B cell (primary cell): ENCODE results near the gene ETV3. TPM values are rescaled to one million over a fixed set of nuclear protein-coding genes. Genes with fewer than 3 reads are reported as not detected.

Experiments used
- ATAC-seq: fragments of 200-7000 bp; cut with Tn5 transposase; one replicate; pipeline ENCODE4 v1.10.0; 2021; ENCODE audit warnings: low read depth, mild to moderate bottlenecking, moderate number of reproducible peaks, moderate library complexity
- CTCF ChIA-PET: fragments of 350-600 bp; sonication (Branson Sonifier 250); formaldehyde crosslinking; loops from one replicate; lab custom pipeline; 2021; ENCODE audit warnings: antibody characterized with exemption, inconsistent platforms; lab: Charles Lee
- POLR2A ChIA-PET: fragments of 350-600 bp; sonication (Branson Sonifier 250); formaldehyde crosslinking; loops from one replicate; lab custom pipeline; 2021; ENCODE audit warnings: antibody characterized with exemption; lab: Charles Lee
- DNase-seq: peaks from one replicate; pipeline ENCODE4 v3.0.0; 2013
- H2AFZ ChIP-seq: 2 replicates; pipeline ENCODE4 v1.6.1; 2012; ENCODE audit warnings: mild to moderate bottlenecking, low read depth, low read length; ENCODE audit not compliant: insufficient read depth, poor library complexity, severe bottlenecking
- H3K27ac ChIP-seq, 2 donors: 1 replicate in 1 of 2; 2 replicates in 1 of 2; pipeline ENCODE4 v1.5.1; 2012 to 2013; ENCODE audit warnings: low read length in 2 of 2, mild to moderate bottlenecking in 2 of 2, moderate library complexity in 1 of 2
- H3K27me3 ChIP-seq, 4 experiments: fragments of 200-600 bp in 1 of 4; sonication (generic) in 1 of 4; replicated peaks in 1 of 4; 1 replicate in 2 of 4; 2 replicates in 2 of 4; pipeline versions ENCODE4 v1.6.1 to v1.7.0; 2013 to 2016; ENCODE audit warnings: low read length in 3 of 4, mild to moderate bottlenecking in 2 of 4, mixed read lengths in 1 of 4, moderate library complexity in 1 of 4; ENCODE audit not compliant: insufficient read depth in 4 of 4, control insufficient read depth in 3 of 4; ENCODE audit errors: control extremely low read depth in 1 of 4
- H3K36me3 ChIP-seq, 2 experiments: replicated peaks in 1 of 2; 1 replicate in 1 of 2; 2 replicates in 1 of 2; pipeline versions ENCODE4 v1.6.1 to v1.7.1; 2013; ENCODE audit warnings: low read length in 1 of 2; ENCODE audit not compliant: insufficient read depth in 2 of 2, control insufficient read depth in 1 of 2; ENCODE audit errors: control extremely low read depth in 1 of 2, extremely low read depth in 1 of 2
- H3K4me1 ChIP-seq, 2 donors: fragments of 200-600 bp in 1 of 2; sonication (generic) in 1 of 2; 1 replicate in 1 of 2; 2 replicates in 1 of 2; pipeline versions ENCODE4 v1.5.1 to v1.6.1; 2013 to 2017; ENCODE audit warnings: low read length in 2 of 2; ENCODE audit not compliant: control insufficient read depth in 2 of 2, insufficient read depth in 2 of 2
- H3K4me2 ChIP-seq: replicated peaks from 2 replicates; pipeline ENCODE3; 2012; ENCODE audit warnings: mild to moderate bottlenecking, low read depth, low read length; ENCODE audit not compliant: poor library complexity, severe bottlenecking
- H3K4me3 ChIP-seq, 5 experiments: fragments of 200-600 bp in 1 of 5; sonication (generic) in 1 of 5; 1 replicate in 3 of 5; 2 replicates in 2 of 5; pipeline versions ENCODE4 v1.5.1 to v1.7.0; 2011 to 2016; ENCODE audit warnings: low read length in 4 of 5, mild to moderate bottlenecking in 4 of 5, low read depth in 2 of 5, control low read depth in 1 of 5, moderate library complexity in 1 of 5; ENCODE audit not compliant: insufficient read depth in 1 of 5; ENCODE audit errors: control extremely low read depth in 1 of 5, extremely low read depth in 1 of 5
- H3K79me2 ChIP-seq: fragments of 200-600 bp; sonication (generic); one replicate; pipeline ENCODE4 v1.6.0; 2016; ENCODE audit warnings: low read length; ENCODE audit not compliant: control insufficient read depth, insufficient read depth
- H3K9ac ChIP-seq: fragments of 200-600 bp; sonication (generic); 2 replicates; pipeline ENCODE4 v1.6.1; 2017; ENCODE audit warnings: mild to moderate bottlenecking, low read length, moderate library complexity
- H3K9me3 ChIP-seq, 3 donors: one replicate each; pipeline versions ENCODE4 v1.6.1 to v1.7.1; 2013; ENCODE audit warnings: low read length in 2 of 3; ENCODE audit not compliant: control insufficient read depth in 2 of 3, insufficient read depth in 1 of 3; ENCODE audit errors: control extremely low read depth in 1 of 3
- H4K20me1 ChIP-seq: 2 replicates; pipeline ENCODE4 v1.6.0; 2012; ENCODE audit warnings: mild to moderate bottlenecking, low read length; ENCODE audit not compliant: insufficient read depth, control insufficient read depth, poor library complexity, severe bottlenecking
- H3K27ac Mint-ChIP-seq: one replicate; pipeline ENCODE4 v1.8.0; 2021; ENCODE audit warnings: mixed read lengths
- H3K27me3 Mint-ChIP-seq: one replicate; pipeline ENCODE4 v1.8.0; 2021; ENCODE audit warnings: mixed read lengths
- H3K4me1 Mint-ChIP-seq: one replicate; pipeline ENCODE4 v1.8.0; 2021; ENCODE audit warnings: mixed read lengths
- H3K4me3 Mint-ChIP-seq: one replicate; pipeline ENCODE4 v1.8.0; 2021; ENCODE audit warnings: mixed read lengths
- H3K9me3 Mint-ChIP-seq: one replicate; pipeline ENCODE4 v1.8.0; 2022; ENCODE audit warnings: mixed read lengths; ENCODE audit not compliant: insufficient read depth
- EZH2 ChIP-seq: IDR thresholded peaks from 2 replicates; pipeline ENCODE4 v1.6.1; 2012; ENCODE audit warnings: borderline replicate concordance, low read depth, mild to moderate bottlenecking, moderate library complexity, low read length; ENCODE audit not compliant: insufficient read depth, poor library complexity, severe bottlenecking
- WGBS: methylation state at CpG from one replicate; pipeline ENCODE4 v1.1.5; 2013; ENCODE audit warnings: missing lambda C conversion rate; ENCODE audit not compliant: insufficient coverage; 5-methylcytosine and 5-hydroxymethylcytosine counted together
- intact Hi-C: fragments of 100-400 bp; cut with micrococcal nuclease; formaldehyde crosslinking; loops from one replicate; pipeline ENCODE4 v1.10.0; 2022
- polyA plus RNA-seq: library from polyadenylated mRNA; depleted of rRNA; stranded (reverse); fragments of >200 nt; gene quantifications from 2 replicates; pipeline ENCODE4 v1.2.3, GENCODE V29; 2012
- total RNA-seq, 2 donors: library from RNA; stranded (reverse); fragments of 120-200 nt in 1 of 2; gene quantifications; 1 replicate in 1 of 2; 2 replicates in 1 of 2; pipeline versions ENCODE4 v1.2.3 to v1.2.4, GENCODE V29; 2013 to 2022
- TF ChIP-seq, protein P1 (sequence below): fragments of 200-600 bp; IDR thresholded peaks from one replicate; pipeline ENCODE4 v1.8.0; 2022; ENCODE audit warnings: antibody characterized with exemption, mild to moderate bottlenecking

Gene ETV3
- total and polyA plus RNA-seq, 2 donors (not counting 1 experiment from before 2014, with no cell fraction given), result 16.7 to 34.1 TPM

GRCh38 chr1:157176591-157177121 lies 38.5 kb upstream of the ETV3 start:
- WGBS, result 9% methylated on average over 5 of the region's 6 CpGs
- POLR2A ChIA-PET, result no interaction called here
- DNase-seq (no peak), ATAC-seq (no peak)
- TF ChIP-seq, protein P1, sequence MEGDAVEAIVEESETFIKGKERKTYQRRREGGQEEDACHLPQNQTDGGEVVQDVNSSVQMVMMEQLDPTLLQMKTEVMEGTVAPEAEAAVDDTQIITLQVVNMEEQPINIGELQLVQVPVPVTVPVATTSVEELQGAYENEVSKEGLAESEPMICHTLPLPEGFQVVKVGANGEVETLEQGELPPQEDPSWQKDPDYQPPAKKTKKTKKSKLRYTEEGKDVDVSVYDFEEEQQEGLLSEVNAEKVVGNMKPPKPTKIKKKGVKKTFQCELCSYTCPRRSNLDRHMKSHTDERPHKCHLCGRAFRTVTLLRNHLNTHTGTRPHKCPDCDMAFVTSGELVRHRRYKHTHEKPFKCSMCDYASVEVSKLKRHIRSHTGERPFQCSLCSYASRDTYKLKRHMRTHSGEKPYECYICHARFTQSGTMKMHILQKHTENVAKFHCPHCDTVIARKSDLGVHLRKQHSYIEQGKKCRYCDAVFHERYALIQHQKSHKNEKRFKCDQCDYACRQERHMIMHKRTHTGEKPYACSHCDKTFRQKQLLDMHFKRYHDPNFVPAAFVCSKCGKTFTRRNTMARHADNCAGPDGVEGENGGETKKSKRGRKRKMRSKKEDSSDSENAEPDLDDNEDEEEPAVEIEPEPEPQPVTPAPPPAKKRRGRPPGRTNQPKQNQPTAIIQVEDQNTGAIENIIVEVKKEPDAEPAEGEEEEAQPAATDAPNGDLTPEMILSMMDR, result no peak
- TF ChIP-seq EZH2, result no peak
- intact Hi-C loops, result no loop called here
- H3K9me3 ChIP-seq, result no peaks in the 10 kb centered on the region
- no peak overlapping the region for H2AFZ ChIP-seq
- no peak overlapping the region for H3K9ac ChIP-seq
- Mint-ChIP-seq H3K27me3 (peaks cover 38% of the 10 kb centered on the region), H3K4me3 (no peak overlapping the region), H3K4me1 (peaks cover 7% of the 10 kb centered on the region), H3K9me3 (no peaks in the 10 kb centered on the region), H3K27ac (no peak overlapping the region)
- H3K4me1 ChIP-seq, result no peaks in the 10 kb centered on the region
- H3K4me3 ChIP-seq, result no peak overlapping the region
- no peaks in the 10 kb centered on the region for H3K79me2 ChIP-seq
- no peak overlapping the region for H3K4me2 ChIP-seq
- H4K20me1 ChIP-seq, result no peaks in the 10 kb centered on the region
- CTCF ChIA-PET, result interaction anchor here (1.0 to 1.6 kb wide), 2 partner anchors 21 to 87 kb away, joined by 3 to 7 read pairs; no protein-coding TSS in a partner anchor
- H3K27me3 ChIP-seq, result peaks cover 0 to 6% (median 0%) of the 10 kb centered on the region in 4 experiments
- no peaks in the 10 kb centered on the region for H3K36me3 ChIP-seq
- no peak overlapping the region for H3K27ac ChIP-seq

DNA sequence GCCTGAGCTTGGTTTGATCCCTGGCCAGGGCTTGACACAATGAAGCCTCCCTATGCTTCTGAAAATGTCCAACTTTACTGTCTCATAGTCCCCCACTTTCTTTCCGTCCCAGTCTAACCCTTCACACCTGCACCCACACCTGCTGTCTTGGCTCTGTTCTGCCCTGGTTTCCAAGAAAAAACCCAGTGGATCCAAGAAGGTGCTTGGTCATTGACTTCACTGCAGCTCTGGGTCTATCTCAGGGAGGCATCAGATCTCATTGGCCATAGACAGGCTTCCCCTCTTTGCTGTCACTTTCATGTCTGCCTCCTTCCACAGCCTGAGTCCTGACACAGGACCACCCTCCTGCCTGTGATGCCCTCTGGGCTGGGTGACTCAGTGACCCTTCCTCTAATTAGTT lies 37.8 kb upstream of the ETV3 start:
- ChIA-PET POLR2A (no interaction called here), CTCF (interaction anchor here (1.1 to 1.6 kb wide), 2 partner anchors 10 to 20 kb away, joined by 3 read pairs; no protein-coding TSS in a partner anchor)
- no peak for DNase-seq
- WGBS, result 80% methylated on average over 1 of the region's 1 CpG
- ATAC-seq, result no peak
- Histone ChIP-seq H2AFZ (no peak overlapping the region), H3K36me3 (no peaks in the 10 kb centered on the region), H3K9ac (no peak overlapping the region), H3K9me3 (peaks cover 0 to 2% (median 0%) of the 10 kb centered on the region in 3 donors), H3K4me3 (no peak overlapping the region), H4K20me1 (no peaks in the 10 kb centered on the region), H3K27me3 (peaks cover 0 to 7% (median 0%) of the 10 kb centered on the region in 4 experiments), H3K4me1 (no peaks in the 10 kb centered on the region), H3K4me2 (no peak overlapping the region), H3K79me2 (no peaks in the 10 kb centered on the region), H3K27ac (no peak overlapping the region)
- Mint-ChIP-seq H3K27ac (no peak overlapping the region), H3K4me1 (peaks cover 5% of the 10 kb centered on the region), H3K9me3 (no peaks in the 10 kb centered on the region), H3K4me3 (no peak overlapping the region), H3K27me3 (peaks cover 40% of the 10 kb centered on the region)
- no peak for TF ChIP-seq EZH2
- TF ChIP-seq, protein P1, result no peak
- intact Hi-C loops, result no loop called here
